K562 (cell line): ENCODE data around the gene NPPC. TPM values are rescaled to one million over a fixed set of nuclear protein-coding genes. Genes with fewer than 3 reads are reported as not detected.
A peak's percentile ranks its signal among the peaks of the same experiment; 100 is the strongest.

ENCODE experiments used
- NFE2L1 ChIP-seq: fragments of 450-650 bp; IDR thresholded peaks from 2 replicates; pipeline ENCODE4 v1.6.1; 2016; ENCODE audit warnings: missing genetic modification characterization, low read depth, mild to moderate bottlenecking, missing compliant biosample characterization, moderate library complexity, borderline replicate concordance
- REST ChIP-seq, 2 experiments: fragments of 450-650 bp; formaldehyde crosslinking in 1 of 2; IDR thresholded peaks; 2 replicates each; pipeline versions ENCODE4 v1.4.0 to v1.6.1; 2014 to 2020; ENCODE audit warnings: mild to moderate bottlenecking in 2 of 2, borderline replicate concordance in 1 of 2, low read depth in 1 of 2
- ZNF121 ChIP-seq: sonication (generic); formaldehyde crosslinking; conservative IDR thresholded peaks from 2 replicates; pipeline ENCODE4 v1.8.0; 2022; ENCODE audit warnings: missing genetic modification reagents
- ZNF740 ChIP-seq, 3 experiments: fragments of 200-800 bp in 1 of 3; sonication (Bioruptor generic) in 1 of 3; sonication (generic) in 1 of 3; formaldehyde crosslinking in 1 of 3; IDR thresholded peaks; 2 replicates each; pipeline versions ENCODE4 v1.6.1 to v1.8.0; 2016 to 2022; ENCODE audit warnings: mild to moderate bottlenecking in 2 of 3, missing compliant biosample characterization in 2 of 3, missing genetic modification characterization in 2 of 3, missing genetic modification reagents in 1 of 3
- polyA plus RNA-seq, 8 experiments: library from polyadenylated mRNA; depleted of rRNA in 4 of 8; stranded (reverse) in 5 of 8; unstranded in 3 of 8; fragments of >200 nt; fragmentation: Nextera tagmentation in 2 of 8; fragmentation: Illumina TruSeq in 1 of 8; extraction: Ambion mirVana in 2 of 8; extraction: Trizol in 1 of 8; gene quantifications; 2 replicates each; pipeline versions ENCODE4 v1.2.1 to v1.2.3, GENCODE V29; 2011 to 2014; ENCODE audit warnings: inconsistent platforms in 1 of 8, missing spikeins in 1 of 8
- total RNA-seq, 7 experiments: library from RNA; depleted of rRNA in 6 of 7; stranded (reverse); fragments of >200 nt in 6 of 7; fragmentation: Illumina TruSeq in 2 of 7; extraction: Trizol in 2 of 7; gene quantifications; 2 replicates each; pipeline versions ENCODE4 v1.2.1 to v1.2.3, GENCODE V29; 2011 to 2021; ENCODE audit warnings: low replicate concordance in 1 of 7
- TF ChIP-seq, protein P1 (sequence below), 3 experiments: IDR thresholded peaks in 2 of 3; conservative IDR thresholded peaks in 1 of 3; 2 replicates each; pipeline ENCODE4 v1.5.1; 2011 to 2012; ENCODE audit warnings: low read length in 3 of 3, mild to moderate bottlenecking in 3 of 3, control low read depth in 2 of 3, improper control_type of control experiment in 1 of 3, inconsistent platforms in 1 of 3, low read depth in 1 of 3, mixed read lengths in 1 of 3, moderate library complexity in 1 of 3; ENCODE audit not compliant: insufficient read depth in 2 of 3
- TF ChIP-seq, protein P2 (sequence below): IDR thresholded peaks from 2 replicates; pipeline ENCODE4 v1.6.1; 2011; ENCODE audit warnings: borderline replicate concordance, low read depth, mild to moderate bottlenecking, moderate library complexity, low read length; ENCODE audit not compliant: insufficient read depth, poor library complexity, severe bottlenecking
- TF ChIP-seq, protein P3 (sequence below): fragments of 450-650 bp; IDR thresholded peaks from 2 replicates; pipeline ENCODE4 v1.6.1; 2018; ENCODE audit not compliant: partially characterized antibody

NPPC gene
- total and polyA plus RNA-seq, 9 of the 15 experiments (the other 6 are each of a cell fraction or from before 2014, with no cell fraction given) = not detected

GRCh38 chr2:231929961-231930592 is 3.9 kb upstream of the NPPC start (continued):
- TF ChIP-seq REST (IDR thresholded peaks at IDR 0.05; ENCODE audit: borderline replicate concordance) (peak; percentile 50), REST (CRISPR knock-in tag; IDR thresholded peaks at IDR 0.05; ENCODE audit: low read depth) (no peak), ZNF121 (CRISPR knock-in tag) (no peak), NFE2L1 (tag) (no peak), ZNF740 (CRISPR knock-in tag; IDR thresholded peaks at IDR 0.05) (no peak), ZNF740 (tag; IDR thresholded peaks at IDR 0.05) (no peak)
- TF ChIP-seq, protein P1, sequence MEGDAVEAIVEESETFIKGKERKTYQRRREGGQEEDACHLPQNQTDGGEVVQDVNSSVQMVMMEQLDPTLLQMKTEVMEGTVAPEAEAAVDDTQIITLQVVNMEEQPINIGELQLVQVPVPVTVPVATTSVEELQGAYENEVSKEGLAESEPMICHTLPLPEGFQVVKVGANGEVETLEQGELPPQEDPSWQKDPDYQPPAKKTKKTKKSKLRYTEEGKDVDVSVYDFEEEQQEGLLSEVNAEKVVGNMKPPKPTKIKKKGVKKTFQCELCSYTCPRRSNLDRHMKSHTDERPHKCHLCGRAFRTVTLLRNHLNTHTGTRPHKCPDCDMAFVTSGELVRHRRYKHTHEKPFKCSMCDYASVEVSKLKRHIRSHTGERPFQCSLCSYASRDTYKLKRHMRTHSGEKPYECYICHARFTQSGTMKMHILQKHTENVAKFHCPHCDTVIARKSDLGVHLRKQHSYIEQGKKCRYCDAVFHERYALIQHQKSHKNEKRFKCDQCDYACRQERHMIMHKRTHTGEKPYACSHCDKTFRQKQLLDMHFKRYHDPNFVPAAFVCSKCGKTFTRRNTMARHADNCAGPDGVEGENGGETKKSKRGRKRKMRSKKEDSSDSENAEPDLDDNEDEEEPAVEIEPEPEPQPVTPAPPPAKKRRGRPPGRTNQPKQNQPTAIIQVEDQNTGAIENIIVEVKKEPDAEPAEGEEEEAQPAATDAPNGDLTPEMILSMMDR (IDR thresholded peaks at IDR 0.05 in 2 of 3, conservative IDR thresholded peaks at IDR 0.05 in 1 of 3; ENCODE audit: insufficient read depth in 2 of 3, low read depth in 1 of 3, low read length in 3 of 3) = peak; percentile 59 to 73 (median 70)
- TF ChIP-seq, protein P2, sequence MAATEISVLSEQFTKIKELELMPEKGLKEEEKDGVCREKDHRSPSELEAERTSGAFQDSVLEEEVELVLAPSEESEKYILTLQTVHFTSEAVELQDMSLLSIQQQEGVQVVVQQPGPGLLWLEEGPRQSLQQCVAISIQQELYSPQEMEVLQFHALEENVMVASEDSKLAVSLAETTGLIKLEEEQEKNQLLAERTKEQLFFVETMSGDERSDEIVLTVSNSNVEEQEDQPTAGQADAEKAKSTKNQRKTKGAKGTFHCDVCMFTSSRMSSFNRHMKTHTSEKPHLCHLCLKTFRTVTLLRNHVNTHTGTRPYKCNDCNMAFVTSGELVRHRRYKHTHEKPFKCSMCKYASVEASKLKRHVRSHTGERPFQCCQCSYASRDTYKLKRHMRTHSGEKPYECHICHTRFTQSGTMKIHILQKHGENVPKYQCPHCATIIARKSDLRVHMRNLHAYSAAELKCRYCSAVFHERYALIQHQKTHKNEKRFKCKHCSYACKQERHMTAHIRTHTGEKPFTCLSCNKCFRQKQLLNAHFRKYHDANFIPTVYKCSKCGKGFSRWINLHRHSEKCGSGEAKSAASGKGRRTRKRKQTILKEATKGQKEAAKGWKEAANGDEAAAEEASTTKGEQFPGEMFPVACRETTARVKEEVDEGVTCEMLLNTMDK = peak; percentile 60
- TF ChIP-seq, protein P3, sequence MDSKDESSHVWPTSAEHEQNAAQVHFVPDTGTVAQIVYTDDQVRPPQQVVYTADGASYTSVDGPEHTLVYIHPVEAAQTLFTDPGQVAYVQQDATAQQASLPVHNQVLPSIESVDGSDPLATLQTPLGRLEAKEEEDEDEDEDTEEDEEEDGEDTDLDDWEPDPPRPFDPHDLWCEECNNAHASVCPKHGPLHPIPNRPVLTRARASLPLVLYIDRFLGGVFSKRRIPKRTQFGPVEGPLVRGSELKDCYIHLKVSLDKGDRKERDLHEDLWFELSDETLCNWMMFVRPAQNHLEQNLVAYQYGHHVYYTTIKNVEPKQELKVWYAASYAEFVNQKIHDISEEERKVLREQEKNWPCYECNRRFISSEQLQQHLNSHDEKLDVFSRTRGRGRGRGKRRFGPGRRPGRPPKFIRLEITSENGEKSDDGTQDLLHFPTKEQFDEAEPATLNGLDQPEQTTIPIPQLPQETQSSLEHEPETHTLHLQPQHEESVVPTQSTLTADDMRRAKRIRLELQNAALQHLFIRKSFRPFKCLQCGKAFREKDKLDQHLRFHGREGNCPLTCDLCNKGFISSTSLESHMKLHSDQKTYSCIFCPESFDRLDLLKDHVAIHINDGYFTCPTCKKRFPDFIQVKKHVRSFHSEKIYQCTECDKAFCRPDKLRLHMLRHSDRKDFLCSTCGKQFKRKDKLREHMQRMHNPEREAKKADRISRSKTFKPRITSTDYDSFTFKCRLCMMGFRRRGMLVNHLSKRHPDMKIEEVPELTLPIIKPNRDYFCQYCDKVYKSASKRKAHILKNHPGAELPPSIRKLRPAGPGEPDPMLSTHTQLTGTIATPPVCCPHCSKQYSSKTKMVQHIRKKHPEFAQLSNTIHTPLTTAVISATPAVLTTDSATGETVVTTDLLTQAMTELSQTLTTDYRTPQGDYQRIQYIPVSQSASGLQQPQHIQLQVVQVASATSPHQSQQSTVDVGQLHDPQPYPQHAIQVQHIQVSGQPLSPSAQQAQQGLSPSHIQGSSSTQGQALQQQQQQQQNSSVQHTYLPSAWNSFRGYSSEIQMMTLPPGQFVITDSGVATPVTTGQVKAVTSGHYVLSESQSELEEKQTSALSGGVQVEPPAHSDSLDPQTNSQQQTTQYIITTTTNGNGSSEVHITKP = no peak
